H1 (cell line): ENCODE results near the gene MAP7D2. TPM values are rescaled to one million over a fixed set of nuclear protein-coding genes. Genes with fewer than 3 reads are reported as not detected.

Source experiments
- CREB1 ChIP-seq: IDR thresholded peaks from 2 replicates; pipeline ENCODE4 v1.6.1; 2012; ENCODE audit warnings: inconsistent platforms
- JUN ChIP-seq: IDR thresholded peaks from 2 replicates; pipeline ENCODE4 v1.6.1; 2011; ENCODE audit warnings: low read depth, mild to moderate bottlenecking, improper control_type of control experiment, low read length
- NANOG ChIP-seq: IDR thresholded peaks from 2 replicates; pipeline ENCODE4 v1.6.1; 2011; ENCODE audit warnings: low read length, low read depth, mild to moderate bottlenecking, inconsistent platforms; ENCODE audit not compliant: insufficient read depth, poor library complexity, severe bottlenecking
- PHF8 ChIP-seq: fragments of 200-600 bp; sonication (generic); conservative IDR thresholded peaks from 2 replicates; pipeline ENCODE4 v1.7.1; 2012; ENCODE audit warnings: low read depth, mild to moderate bottlenecking, inconsistent platforms, low read length, moderate library complexity
- SAP30 ChIP-seq: fragments of 300-600 bp; sonication (generic); IDR thresholded peaks from 2 replicates; pipeline ENCODE4 v1.7.1; 2012; ENCODE audit warnings: low read length, moderate library complexity, mild to moderate bottlenecking, inconsistent platforms; ENCODE audit not compliant: insufficient read depth, insufficient replicate concordance
- SRF ChIP-seq: IDR thresholded peaks from 2 replicates; pipeline ENCODE4 v1.6.1; 2011; ENCODE audit warnings: mild to moderate bottlenecking, low read depth, low read length, moderate library complexity
- polyA plus RNA-seq, 7 experiments: library from polyadenylated mRNA; depleted of rRNA in 3 of 7; stranded (reverse) in 5 of 7; unstranded in 2 of 7; fragments of >200 nt in 5 of 7; fragments of 200-250 nt in 2 of 7; gene quantifications; 1 replicate in 5 of 7; 2 replicates in 1 of 7; 4 replicates in 1 of 7; pipeline versions ENCODE4 v1.2.1 to v1.2.3, GENCODE V29; 2011 to 2013; ENCODE audit warnings: missing spikeins in 2 of 7, mixed read lengths in 2 of 7
- total RNA-seq: library from RNA; stranded (reverse); fragmentation: NEBNext Ultra II Directional; extraction: Animal tissue kit (Norgen Biotek cat#: 25700); gene quantifications from 2 replicates; pipeline ENCODE4 v1.2.1, GENCODE V29; 2021
- TF ChIP-seq, protein P1 (sequence below): IDR thresholded peaks from 2 replicates; pipeline ENCODE4 v1.6.1; 2012; ENCODE audit warnings: low read length, inconsistent platforms

MAP7D2 gene
- total and polyA plus RNA-seq, 2 of the 8 experiments (the other 6 are each of a cell fraction or from before 2014, with no cell fraction given) = 0.65 to 0.83 TPM

DNA sequence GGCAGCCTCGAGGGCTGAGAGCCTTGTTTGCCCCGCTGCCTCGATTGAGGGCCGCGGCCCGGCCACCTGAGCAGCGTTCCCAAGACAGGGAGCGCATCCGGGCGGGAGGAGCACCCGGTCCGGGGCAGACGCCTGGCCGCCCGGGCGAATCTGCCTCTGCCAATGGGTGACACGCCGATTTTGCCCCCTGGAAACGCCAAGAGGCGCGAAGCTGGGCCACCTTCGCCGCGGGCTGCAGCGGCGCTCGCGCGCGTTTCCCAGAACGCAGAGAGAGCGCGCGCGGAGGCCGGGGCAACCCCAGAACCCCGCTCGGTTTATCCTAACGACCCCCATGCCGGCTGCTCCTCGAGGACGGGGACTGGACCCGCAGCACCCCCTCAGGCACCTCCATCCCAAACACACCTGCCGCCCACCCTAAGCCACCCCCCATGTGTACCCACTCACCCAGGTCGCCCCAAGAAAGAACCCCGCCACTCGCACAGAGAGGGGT is 575 bp downstream of the MAP7D2 start (continued):
- TF ChIP-seq SAP30 (no peak), SRF (no peak), PHF8 (no peak), JUN (no peak), NANOG (no peak), CREB1 (no peak)
- TF ChIP-seq, protein P1, sequence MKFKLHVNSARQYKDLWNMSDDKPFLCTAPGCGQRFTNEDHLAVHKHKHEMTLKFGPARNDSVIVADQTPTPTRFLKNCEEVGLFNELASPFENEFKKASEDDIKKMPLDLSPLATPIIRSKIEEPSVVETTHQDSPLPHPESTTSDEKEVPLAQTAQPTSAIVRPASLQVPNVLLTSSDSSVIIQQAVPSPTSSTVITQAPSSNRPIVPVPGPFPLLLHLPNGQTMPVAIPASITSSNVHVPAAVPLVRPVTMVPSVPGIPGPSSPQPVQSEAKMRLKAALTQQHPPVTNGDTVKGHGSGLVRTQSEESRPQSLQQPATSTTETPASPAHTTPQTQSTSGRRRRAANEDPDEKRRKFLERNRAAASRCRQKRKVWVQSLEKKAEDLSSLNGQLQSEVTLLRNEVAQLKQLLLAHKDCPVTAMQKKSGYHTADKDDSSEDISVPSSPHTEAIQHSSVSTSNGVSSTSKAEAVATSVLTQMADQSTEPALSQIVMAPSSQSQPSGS = no peak
